HG03354 (cell line): ENCODE data around the gene KLHL35.

Source experiments
- ATAC-seq: cut with Tn5 transposase; IDR thresholded peaks from one replicate; pipeline ENCODE4 v1.9.1; 2021; ENCODE audit warnings: mild to moderate bottlenecking; ENCODE audit not compliant: unreplicated experiment, poor library complexity, severe bottlenecking

Gene KLHL35

DNA sequence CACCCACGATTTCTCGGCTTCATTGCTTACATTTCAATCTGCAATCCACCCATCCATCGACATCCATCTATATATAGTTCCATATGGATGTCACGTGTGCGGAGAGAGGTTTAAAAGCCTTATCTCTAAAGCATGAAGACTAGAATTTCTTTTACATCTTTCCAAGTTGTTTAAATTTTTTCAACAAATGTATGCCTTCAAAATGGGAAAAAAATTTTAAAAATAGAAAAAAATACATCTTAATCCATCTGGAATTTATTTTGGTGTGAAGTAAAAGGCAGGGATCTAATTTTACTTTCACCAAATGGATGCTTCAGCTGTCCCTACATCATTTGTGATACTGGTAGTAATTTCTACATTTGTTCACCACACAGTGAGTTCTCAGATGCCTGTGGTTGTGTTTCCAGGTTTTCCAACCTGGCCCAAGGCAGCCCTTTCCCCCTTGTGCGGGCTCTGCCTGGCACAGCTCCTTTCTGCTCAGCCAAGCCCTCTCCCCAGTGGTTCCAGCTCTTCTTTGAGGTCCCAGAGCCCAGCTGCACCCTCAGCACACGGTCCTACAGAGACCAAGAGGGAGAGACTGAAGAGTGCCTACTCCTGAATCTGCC lies 37.6 kb upstream of the KLHL35 start:
- no peak for ATAC-seq

DNA sequence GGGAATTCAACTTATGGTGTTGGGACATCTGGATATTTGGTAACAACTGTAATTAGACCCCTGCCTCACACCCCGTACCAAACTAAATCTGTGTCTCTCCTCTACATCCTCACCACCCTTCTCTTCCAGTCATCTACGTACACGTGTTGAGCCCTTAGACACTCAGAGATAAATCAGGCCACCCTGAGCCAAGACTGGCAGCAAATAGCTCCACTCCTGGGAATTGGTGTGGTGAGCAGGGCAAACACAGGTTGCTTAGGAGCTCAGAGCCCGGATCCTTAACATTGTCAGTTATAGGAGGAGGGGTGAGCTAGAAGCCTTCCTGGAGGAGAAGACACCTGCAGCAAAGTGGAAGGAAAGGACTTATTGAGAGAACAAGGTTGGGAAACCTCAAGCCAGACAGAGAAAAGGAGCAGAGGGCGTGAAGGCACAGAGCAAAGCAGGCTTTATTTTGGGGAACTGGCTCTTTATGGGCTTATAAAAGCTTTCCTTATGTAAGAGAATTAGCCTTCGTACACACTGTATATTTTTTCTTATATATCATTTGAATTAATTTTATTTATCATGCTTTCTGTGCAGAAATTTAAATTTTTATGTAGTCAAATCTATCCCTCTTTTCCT lies 36.9 kb upstream of the KLHL35 start:
- ATAC-seq = no peak

DNA sequence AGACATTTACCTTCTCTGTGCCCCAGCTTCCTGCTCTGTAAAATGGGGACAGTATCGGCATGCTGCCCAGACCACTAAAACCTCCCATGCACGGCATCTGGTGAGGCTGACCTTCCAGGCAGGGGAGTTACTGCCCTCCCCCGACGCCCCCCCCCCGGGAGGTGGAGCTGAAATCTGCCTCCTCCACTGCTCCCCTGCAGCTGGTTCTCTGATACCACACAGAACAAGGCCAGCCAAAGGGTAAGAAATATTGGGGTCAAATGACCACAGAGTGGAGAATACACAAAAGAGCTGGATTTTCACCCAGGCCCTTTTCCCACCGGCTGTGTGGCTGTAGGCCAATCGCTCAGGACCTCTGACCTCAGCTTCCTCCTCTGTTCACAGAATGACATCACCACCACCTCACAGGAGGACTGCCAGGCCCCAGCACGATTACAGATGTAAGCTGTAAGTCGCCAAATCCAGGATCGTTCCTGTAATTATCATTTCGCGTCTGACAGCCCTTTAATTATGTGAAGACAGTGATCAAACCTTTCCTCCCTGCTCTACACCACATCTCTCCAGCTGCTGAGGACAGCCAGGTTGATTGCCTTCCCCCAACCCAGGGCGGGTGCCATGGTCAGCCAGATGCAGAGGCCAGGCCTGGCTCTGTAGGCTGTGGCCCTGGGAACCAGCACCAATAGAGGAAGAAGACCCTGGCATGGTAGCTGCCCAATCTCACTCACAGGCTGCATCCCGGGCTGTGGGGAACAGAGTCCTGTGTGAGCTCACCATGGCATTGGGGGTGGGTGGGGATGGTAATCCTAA lies 35.7 kb upstream of the KLHL35 start:
- ATAC-seq = no peak

DNA sequence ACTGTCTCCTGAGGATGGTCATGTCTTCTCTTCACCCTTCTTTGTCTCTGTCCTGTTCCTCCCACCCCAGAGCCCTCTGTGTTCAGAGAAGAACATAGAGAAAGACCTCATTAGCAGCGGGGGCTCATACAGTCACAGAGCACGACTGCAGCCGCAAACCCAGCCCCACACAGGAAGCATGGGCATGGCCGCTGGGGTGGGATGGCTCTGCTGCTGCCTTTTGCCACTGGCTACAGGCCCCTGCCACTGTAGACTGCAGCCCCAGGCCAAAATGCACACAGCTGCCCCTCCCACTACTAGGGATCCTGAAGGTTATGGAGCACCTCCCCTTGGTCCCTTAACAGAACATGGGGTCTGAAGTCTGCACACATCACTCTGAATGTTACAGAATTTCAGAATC lies 34.9 kb upstream of the KLHL35 start:
- ATAC-seq = no peak

DNA sequence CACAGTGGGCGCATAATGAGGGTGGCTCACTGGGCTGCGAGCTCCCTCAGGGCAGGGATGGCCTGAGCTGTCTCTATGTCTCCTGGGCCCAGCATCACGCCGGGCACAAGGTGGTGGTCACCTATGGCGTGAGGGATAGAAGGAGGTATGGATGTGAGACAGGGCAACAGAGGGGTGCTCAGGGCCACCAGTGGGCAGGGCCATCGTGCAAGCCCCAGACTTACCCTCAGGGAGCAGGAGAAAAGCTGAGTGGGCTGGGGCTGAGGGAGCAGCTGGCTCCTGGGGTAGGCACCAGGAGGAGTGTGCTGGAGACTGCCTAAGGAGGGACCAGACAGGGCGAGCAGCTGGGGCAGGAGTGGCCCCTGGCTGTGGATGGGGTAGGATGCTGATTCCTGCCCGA lies 34.3 kb upstream of the KLHL35 start:
- no peak for ATAC-seq

DNA sequence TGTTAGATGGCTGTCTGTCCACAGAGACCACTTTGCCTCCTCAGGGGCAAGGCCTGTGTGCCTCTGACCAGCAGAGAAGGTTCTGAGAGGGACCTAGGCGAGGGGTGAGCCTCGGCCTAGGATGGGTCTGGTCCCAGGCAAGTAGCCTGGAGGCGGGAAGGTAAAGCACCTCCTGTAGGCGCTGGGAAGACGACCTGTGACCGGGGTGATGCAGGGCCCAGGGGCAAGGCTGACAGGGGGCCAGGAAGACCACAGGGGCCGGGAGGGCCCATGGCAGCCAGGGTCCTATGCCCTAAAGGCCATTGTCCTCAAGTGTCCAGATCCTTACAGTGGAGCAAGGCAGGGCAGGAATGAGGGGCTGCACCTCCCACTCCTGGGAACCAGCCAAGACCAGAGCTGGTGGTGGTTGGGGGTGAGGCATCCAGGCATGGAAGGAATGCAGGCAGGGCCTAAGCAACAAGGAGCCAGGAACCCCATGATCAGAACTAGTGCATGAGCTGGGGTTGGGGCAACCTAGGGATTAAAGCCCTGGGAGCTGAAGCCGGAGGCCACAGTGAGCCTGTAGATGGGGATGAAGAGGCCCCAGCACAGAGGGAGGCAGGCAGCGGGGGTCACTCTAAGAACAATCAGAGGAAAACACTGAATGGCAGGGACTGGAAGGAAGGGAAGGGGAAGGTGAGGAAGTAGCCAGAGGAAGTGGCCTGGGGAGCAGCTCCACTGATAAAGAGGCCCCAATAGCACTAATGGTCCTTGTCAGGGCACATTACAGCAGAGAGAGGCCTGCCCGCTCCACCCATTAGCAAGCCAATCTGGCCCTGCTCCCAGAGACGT lies 32.9 kb upstream of the KLHL35 start:
- no peak for ATAC-seq

DNA sequence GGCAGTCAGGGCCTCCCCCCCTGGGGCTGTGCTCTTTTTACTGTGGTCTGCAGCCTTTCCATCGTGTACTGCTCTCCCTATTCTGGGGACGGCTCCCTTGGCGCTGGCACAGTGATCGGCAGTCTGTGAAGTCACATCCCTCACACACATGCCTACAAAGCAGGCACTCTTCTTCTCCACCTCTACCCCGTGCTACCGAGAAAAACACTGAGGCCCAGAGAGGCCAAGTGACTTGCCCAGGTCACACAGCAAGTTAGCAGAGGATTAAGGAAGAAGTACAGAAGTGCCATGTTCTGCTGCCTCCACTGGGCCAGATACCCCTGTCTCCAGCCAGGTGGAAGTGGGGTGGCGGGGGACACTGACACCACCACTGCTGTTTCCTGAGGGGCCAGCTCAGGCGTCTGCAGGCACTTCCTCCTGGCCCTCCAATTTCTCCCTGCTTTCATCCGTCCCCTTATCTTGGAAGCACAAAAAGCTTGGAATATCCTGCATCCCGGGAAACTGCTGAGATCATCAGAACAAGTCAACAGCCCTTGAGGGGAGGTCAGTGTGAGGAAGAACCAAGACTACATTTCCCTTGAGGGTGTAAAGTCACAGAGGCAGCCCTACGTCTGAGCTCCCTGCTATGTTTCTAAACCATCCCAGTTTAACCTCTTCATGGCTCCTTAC lies 30.2 kb upstream of the KLHL35 start:
- ATAC-seq = no peak

DNA sequence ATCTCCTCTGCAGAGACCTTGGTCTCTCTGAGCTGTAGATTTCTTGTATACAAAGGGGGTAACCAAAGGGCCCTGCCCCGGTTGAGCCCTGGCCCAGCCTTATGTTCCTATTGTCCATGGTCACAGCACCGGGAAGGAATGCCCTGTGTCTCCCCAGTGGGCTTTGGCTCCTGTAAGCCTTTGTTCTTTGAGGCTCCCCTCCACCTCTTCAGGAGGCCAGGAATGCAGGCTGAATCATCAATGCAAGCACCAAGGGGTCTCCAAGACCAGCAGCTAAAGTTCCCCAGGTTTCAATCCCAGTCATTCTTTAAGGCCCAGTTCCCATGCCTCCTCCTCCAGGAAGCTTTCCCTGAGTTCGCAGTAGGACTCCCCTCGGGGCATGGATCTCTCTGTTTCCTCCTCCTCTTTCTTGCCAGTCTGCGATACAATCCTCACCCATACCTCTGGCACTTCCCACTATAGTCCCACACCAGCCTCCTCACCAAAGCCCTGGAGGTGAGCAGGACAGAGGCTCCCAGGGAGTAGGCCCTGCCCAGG lies 29.2 kb upstream of the KLHL35 start:
- no peak for ATAC-seq

DNA sequence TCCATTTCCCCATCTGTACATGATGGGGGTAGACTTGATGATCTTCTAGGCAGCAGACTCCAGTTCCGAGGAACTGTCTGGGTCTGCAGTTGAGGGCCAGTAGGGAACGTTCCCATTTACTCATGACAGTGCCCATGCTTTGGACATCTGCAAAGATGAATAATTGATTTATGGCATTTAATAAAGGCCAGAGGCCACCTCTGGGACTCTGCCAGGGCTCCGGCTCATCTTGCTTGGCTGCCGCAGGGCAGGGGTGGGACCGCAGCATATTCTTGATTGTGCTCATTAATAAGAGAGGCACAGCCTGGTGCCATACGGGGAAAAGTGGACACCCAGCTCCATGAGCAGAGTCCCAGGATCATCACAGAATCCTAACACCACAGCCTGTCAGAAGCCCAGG lies 28.1 kb upstream of the KLHL35 start:
- ATAC-seq = no peak

DNA sequence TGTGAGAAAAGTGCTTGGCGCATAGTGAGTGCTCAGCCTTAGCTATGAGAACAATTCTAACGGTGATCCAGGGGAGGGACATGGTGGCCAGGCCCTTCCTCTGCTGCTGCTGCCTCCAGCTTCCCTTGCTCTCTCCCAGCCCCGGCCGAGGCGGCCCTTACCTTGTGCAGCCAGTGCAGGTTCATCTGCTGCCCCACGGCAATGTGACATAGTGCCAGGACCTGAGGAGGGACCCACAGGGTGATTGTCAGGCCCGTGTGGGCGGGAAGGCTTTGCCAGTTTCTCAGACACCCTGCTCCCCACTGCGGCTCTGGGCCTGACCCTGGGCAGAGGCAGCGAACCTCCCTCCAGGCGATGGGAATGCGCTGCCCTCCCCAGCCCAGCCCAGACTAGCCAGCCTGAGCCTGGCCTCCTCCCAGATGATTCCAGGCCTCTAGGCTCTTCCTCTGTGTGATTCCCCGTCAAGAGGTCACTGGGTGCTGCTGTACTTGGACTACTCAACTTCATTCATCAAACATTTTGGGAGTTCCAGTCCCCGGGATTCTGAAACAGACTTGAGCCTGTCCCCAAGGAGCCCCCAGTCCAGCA lies 23.7 kb upstream of the KLHL35 start:
- ATAC-seq = no peak

DNA sequence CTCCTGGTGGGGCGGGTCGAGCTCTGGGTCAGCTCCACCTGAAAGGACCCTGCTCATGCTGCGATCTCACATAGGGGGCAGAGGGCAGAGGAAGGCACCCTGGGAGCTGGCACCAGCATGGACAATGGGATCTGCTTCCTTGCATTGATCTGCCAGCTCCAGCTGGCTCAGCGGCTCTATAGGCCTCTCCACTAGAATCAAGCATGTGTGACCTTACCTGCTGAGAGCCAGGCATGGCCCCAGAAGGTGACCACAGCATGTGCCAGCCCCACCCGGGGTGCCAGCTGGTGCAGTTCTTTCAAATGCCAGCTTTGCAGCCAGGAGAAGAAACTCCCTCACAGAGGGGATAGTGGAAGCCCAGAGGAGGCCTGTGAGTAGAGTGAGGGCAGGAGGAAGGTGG lies 22.0 kb upstream of the KLHL35 start:
- ATAC-seq = no peak

DNA sequence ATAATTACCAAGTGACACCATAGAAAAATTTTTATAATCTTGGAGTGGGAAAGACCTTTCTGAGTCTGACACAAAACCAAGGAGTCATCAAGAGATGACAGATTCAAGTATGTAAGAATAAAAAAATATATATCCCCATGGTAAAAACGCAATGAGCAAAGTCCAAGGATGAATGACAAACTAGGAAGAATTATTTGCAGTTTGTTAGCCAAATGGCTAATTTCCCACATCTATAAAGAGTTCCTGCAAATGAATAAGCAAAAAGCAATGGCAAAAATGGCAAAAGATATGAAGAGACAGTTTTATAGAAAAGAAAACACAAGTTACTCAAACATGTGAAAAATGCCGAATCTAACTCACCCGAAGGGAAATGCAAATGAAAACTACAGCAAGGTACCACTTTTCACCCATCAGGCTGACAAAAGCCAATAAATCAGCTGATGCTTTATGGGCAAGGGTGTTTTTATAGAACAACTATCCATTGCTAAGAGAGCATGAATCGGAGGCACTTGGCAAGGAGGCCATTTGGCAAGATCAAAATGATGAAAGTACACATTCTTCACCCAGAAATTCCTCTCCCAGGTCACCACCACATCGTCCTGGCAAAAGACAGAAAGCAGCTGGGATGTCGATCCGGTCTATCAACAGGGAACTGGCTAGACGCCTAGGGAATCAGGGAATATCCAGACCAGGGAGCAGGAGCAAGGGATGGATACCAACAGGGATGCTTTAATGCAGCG lies 21.1 kb upstream of the KLHL35 start:
- no peak for ATAC-seq

DNA sequence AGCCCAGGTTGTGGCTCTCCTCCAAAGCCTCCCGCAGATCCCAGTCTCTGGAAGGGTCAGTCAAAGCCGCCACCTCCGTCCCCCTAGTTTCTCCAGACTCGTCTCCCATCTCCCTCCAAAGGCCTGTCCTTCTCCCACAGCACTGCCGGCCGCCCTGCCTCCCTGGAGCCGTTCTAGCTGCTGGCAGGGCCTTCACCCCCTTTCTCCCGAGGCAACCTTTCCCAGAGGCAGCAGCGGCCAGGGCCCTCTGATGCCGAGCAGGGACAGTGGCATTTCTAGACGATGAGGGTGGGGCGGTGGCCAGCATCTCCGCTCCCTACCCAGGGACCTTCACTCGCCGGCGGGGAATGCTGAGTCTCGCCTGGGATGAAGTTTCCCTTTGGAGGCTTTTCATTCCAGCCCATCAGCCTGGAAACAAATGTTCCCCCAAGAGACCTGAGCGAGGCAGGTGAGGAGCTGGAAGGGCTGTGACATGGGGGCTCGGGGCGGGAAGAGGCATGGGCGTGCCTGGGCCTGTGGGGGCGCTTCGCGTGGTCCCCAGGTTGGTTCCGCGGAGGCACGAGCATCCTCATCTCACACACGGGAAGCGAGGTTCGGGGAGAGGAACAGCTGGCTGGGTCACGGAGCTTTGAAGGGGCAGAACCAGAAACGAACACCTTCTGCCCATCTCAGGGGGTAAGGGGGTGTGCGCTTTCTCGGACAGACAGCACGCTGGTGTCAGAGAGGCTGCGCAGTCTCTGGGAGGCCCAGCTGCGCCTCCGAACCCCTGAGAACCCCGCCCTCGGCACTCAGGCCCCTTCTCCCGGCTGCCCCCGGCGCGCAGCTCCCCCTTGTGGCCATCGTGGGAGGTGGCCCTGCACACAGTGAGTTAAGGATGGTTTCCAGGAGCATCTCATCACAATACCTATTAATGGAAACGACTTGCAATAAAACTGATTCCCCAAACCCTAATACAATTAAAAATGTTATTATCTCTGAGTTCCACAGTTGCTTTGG lies 18.1 kb upstream of the KLHL35 start:
- no peak for ATAC-seq

DNA sequence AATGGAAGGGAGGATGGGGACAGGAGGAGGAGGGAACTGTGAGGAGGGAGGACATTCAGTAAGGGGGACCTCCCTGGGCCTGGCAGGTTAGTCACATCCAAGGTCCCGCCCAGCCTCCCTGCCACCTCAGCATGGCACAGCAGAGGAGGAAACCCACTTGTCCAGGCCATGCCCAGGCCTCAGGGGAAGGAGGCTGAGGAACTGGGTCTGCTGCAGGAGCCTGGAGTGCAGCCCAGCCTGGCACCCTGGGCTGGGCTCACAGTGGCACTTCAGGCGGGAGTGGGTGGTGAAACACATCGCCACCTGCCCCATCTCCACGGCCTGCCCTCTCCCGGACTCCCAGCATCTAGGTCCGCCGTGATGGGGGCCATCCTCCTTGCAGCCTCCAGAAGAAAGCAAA lies 17.2 kb upstream of the KLHL35 start:
- no peak for ATAC-seq

DNA sequence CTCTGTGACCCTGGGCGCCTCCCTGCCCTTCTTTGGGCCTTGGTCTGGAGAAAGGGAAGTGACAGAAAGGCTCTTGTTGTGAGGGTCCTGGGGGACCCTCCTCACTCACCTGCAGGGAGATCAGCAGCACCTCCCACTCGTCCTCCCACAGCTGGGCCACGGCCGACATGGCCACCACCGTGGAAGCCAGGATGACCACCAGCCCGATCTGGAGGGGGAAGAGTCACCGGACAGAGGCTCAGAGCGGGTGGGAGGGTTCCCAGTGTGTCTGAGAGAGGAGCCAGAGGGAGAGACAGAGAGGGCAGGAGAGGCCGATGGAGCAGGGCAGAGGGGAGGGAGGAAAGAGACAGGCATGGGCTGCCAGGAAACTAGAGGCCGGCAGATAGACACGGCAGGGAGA lies 16.8 kb upstream of the KLHL35 start:
- ATAC-seq = no peak

DNA sequence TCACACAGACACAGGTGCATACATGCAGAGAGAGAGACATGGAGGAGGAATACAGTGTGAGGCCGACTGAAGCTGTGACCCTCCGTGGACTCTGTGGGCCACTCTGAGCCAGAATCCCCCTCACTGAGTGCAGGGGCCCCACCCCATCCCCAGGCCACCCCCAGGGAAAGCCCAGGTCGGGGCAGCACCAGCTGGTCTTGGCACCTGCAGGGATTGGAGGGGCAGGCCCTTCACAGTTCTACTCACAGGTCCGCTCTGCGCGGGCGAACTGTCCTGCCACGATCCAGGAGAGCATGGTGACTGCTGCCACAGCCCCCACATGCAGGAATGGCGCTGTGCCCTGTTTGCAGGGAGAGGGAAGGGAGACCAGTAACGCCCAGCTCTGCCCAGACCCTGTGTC lies 16.3 kb upstream of the KLHL35 start:
- no peak for ATAC-seq

DNA sequence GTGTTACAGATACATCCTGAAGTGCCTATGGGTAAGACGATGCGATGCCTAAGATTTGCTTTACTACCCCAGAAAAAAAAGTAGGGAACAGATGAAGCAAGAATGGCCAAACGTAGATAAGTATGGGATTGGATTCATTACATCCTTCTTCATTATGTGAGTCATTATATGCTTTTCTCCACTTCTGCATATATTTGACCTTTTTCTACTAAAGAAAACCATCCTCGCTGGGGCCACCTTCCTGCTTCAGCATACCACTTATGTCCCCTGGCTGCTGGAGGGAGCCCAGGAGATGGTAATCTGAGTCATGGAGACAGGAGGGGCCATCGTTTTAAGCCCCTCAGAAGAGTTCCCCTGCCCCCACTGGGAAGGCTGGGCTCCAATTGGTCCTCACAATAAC lies 14.4 kb upstream of the KLHL35 start:
- no peak for ATAC-seq
